H7 (cell line): ENCODE measurements around the gene LRRC56. TPM values are rescaled to one million over a fixed set of nuclear protein-coding genes. Genes with fewer than 3 reads are reported as not detected.
"Not testable (repeated sequence)": the region's sequence is repeated elsewhere in the genome, so short reads cannot be mapped to it uniquely, and the experiment has no call there.

ENCODE experiments used
- DNase-seq: peaks from one replicate; pipeline ENCODE4 v3.0.0; 2012
- H3K27me3 ChIP-seq: 2 replicates; pipeline ENCODE4 v1.6.0; 2011; ENCODE audit warnings: mild to moderate bottlenecking, low read length; ENCODE audit not compliant: control insufficient read depth, insufficient read depth
- H3K36me3 ChIP-seq: replicated peaks from 2 replicates; pipeline ENCODE4 v1.5.1; 2011; ENCODE audit warnings: low read length; ENCODE audit not compliant: control insufficient read depth, insufficient read depth
- H3K4me3 ChIP-seq: 2 replicates; pipeline ENCODE4 v1.5.1; 2011; ENCODE audit warnings: low read depth, mild to moderate bottlenecking, control low read depth, low read length, moderate library complexity; ENCODE audit not compliant: insufficient read depth
- total RNA-seq: library from RNA; depleted of rRNA; stranded (reverse); fragments of >200 nt; shearing (Covaris generic); gene quantifications from 2 replicates; pipeline ENCODE4 v1.2.3, GENCODE V29; 2014

The LRRC56 gene
- total RNA-seq, 1 experiment from 2014 or later, result 1.5 TPM

GRCh38 chr11:506995-507726, 30.2 kb upstream of the LRRC56 start, which contains the start of gene RNH1:
RNH1 (minus strand) TSS chr11:507242; CDS start chr11:502162, 5,080 bp downstream.
- H3K4me3 ChIP-seq, result peak within 1 kb of the TSS; percentile 94
- H3K27me3 ChIP-seq, result no peaks in the 10 kb centered on the region
- peaks cover 2% of the 10 kb centered on the region for H3K36me3 ChIP-seq
- DNase-seq, result peak; percentile 100

- no peak for DNase-seq
- peak overlapping the region; percentile 76 for H3K4me3 ChIP-seq
- no peaks in the 10 kb centered on the region for H3K27me3 ChIP-seq
- H3K36me3 ChIP-seq, result peaks cover 2% of the 10 kb centered on the region
These were observed 29.4 kb upstream of the LRRC56 start for GRCh38 chr11:507727-508515.

GRCh38 chr11:508956-509355, 28.4 kb upstream of the LRRC56 start:
- Histone ChIP-seq H3K36me3 (peaks cover 2% of the 10 kb centered on the region), H3K4me3 (no peak overlapping the region), H3K27me3 (no peaks in the 10 kb centered on the region)
- no peak for DNase-seq

DNA sequence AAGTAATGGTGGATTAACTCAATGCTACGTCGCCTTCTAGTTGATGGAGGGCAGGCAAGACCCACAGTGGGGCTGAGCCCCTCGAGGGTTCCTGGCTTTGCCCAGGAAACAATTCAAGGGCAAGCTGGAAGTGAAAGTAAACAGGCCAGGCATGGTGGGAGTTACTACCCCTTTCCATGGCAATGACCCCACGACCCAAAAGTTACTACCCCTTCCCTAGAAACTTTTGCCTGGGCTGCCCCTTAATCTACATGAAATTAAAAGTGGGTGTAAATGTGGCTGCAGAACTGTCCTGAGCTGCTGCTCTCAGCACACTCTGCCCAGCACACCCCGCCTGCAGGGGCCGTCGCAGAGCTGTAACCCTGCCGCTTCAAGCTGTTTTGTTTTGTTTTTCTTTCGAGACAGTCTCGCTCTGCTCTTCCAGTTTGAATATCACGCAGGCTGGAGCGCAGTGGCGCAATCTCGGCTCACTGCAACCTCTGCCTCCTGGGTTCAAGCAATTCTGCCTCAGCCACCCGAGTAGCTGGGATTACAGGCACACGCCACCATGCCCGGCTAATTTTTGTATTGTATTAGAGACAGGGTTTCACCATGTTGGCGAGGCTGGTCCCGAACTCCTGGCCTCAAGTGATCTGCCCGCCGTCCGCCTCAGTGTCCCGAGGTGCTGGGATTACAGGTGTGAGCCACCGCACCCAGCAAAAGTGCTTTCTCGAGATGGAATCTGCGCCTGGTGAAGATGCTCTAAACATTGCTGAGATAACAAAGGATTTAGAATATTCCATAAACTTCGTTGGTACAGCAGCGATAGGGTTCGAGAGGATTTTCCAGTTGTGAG, 24.3 kb upstream of the LRRC56 start:
- Histone ChIP-seq H3K27me3 (no peaks in the 10 kb centered on the region), H3K36me3 (peaks cover 2% of the 10 kb centered on the region), H3K4me3 (no peak overlapping the region)
- DNase-seq, result no peak

GRCh38 chr11:514606-515005, 22.7 kb upstream of the LRRC56 start:
- Histone ChIP-seq H3K4me3 (no peak overlapping the region), H3K27me3 (no peaks in the 10 kb centered on the region), H3K36me3 (peaks cover 2% of the 10 kb centered on the region)
- no peak for DNase-seq

GRCh38 chr11:515131-515530, 22.2 kb upstream of the LRRC56 start:
- Histone ChIP-seq H3K27me3 (no peaks in the 10 kb centered on the region), H3K4me3 (no peak overlapping the region)

GRCh38 chr11:516400-516799, 20.9 kb upstream of the LRRC56 start:
- Histone ChIP-seq H3K36me3 (no peaks in the 10 kb centered on the region), H3K27me3 (no peaks in the 10 kb centered on the region), H3K4me3 (no peak overlapping the region)
- no peak for DNase-seq

More at GRCh38 chr11:515131-515530, 22.2 kb upstream of the LRRC56 start:
- DNase-seq, result no peak
- H3K36me3 ChIP-seq, result no peaks in the 10 kb centered on the region

DNA sequence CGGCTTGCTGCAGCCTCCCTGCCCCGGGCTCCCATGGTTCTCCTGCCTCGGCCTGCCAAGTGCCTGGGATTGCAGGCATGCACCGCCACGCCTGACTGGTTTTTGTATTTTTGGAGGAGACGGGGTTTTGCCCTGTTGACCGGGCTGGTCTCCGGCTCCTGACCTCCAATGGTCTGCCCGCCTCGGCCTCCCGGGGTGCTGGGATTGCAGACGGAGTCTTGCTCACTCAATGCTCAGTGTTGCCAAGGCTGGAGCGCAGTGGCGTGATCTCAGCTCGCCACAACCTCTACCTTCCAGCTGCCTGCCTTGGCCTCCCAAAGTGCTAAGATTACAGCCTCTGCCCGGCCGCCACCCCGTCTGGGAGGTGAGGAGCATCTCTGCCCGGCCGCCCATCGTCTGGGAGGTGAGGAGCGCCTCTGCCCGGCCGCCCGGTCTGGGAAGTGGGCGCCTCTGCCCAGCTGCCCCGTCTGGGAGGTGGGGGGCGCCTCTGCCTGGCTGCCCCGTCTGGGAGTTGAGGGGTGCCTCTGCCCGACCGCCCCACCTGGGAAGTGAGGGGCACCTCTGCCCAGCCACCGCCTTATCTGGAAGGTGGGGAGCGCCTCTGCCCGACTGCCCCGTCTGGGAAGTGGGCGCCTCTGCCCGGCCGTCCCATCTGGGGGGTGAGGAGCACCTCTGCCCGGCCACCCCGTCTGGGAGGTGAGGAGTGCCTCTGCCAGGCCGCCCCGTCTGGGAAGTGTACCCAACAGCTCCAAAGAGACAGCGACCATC, 20.2 kb upstream of the LRRC56 start:
- DNase-seq, H3K27me3 ChIP-seq, H3K4me3 ChIP-seq, H3K36me3 ChIP-seq: not testable (repeated sequence)

DNA sequence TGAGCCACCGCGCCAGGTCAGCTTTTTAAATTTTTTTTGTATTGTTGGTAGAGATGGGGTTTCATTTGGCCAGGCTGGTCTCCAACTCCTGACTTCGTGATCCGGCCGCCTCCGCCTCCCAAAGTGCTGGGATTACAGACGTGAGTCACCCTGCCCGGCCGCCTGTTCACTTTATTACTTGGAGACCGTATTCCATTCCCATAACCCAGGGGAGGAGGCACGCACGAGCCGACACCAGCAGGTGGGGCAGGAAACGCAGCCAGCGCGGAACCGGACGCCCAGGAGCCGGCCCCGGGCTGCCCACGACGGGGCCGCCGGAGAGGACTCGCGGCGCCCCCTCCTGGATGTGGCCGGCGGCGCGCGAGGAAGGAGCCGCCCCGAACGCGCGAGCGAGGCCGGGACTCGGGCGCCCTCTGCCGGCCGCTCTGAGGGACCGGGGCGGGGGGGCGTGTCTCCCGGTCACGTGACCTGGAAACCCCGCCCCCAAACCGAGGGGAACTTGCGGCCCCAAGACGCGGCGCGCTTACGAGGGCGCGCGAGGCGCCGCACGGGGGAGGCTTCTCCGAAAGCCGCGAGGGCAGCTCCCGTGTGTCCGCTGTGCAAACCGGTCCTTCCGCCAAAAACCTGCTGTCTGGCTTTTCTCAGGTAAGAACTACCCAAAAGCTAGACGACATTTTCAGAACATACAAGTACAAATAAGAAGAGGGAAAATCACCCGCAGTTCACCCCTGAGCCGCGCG, 18.7 kb upstream of the LRRC56 start:
- Histone ChIP-seq H3K27me3 (no peaks in the 10 kb centered on the region), H3K4me3 (peak overlapping the region; percentile 8; the same call in 1 of the 2 replicates), H3K36me3 (no peaks in the 10 kb centered on the region)
- peak; percentile 99 for DNase-seq

DNA sequence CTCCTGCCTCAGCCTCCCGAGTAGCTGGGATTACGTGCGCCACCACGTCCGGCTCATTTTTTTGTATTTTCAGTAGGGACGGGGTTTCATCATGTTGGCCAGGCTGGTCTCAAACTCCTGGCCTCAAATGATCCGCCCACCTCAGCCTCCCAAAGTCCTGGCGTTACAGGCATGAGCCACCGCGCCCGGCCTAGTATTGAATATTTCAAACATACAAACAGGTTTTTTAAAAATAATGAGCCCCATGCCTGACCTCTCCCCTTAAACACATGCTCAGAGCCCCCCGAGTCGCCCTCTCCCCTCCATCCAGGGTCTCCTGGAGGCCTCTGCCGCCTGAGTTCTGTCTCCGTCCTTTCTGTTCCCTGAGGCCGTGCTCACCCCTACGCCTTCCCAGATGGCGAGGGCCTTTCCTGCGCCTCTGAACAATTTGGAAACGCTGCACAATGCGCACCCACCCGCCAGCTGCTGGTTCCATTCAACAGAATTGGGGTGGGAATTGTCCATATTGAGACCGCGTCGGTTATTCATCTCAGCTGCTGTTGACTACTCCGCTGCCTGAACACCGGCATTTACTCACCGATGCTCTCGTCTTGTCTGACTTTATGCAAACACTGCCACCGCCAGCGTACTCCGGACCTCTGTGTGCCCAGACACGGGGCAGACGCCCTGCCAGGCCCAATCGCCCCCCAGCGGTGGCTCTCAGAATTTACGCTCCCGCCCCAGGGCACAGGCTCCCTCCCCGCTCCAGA, 16.7 kb upstream of the LRRC56 start:
- Histone ChIP-seq H3K36me3 (no peaks in the 10 kb centered on the region), H3K4me3 (no peak overlapping the region), H3K27me3 (no peaks in the 10 kb centered on the region)
- peak; percentile 71 for DNase-seq

GRCh38 chr11:521177-521688, 16.1 kb upstream of the LRRC56 start:
- no peak for DNase-seq
- Histone ChIP-seq H3K27me3 (no peaks in the 10 kb centered on the region), H3K4me3 (no peak overlapping the region), H3K36me3 (no peaks in the 10 kb centered on the region)

GRCh38 chr11:526192-526591, 11.1 kb upstream of the LRRC56 start:
- Histone ChIP-seq H3K4me3 (no peak overlapping the region), H3K36me3 (no peaks in the 10 kb centered on the region), H3K27me3 (no peaks in the 10 kb centered on the region)
- DNase-seq, result peak; percentile 48
